ENCODE measurements around the gene CDC14A.
"Not testable (repeated sequence)": the region's sequence is repeated elsewhere in the genome, so short reads cannot be mapped to it uniquely, and the experiment has no call there.

The CDC14A gene

DNA sequence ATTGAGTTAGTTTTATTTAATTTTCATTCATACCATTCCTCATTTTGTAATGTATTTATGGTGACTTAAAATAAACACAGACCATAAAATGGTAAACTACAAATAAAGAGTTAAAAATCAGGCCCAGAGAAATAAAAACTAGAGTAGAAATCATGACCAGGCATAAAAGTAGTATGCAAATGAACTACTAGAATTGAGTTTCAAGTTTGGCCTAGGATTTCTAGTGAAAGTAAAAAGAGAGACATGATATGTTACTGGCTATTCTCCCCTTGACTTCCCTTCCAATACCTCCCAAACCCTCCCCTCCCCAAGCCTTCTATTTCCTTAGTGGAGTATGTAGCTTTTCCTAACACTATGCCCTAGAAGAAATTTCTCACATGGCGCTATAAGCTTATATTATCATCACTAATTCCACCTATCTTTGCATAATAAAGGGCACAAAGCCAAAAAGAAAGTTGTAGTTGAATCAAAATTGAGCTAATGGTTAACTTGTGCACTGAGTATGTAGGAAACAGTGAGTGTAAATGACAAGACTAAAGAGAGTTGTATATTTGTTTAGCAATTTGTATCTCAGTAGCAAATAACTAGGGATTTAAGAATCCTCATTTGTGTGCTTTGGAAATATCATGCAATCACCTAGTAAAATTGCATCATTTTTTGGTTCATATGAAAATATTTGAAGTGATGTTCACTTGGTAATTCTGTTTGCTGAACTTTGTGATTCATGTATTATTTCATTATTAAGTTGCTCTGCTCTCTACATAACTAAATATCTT, 29.7 kb upstream of the CDC14A start:
- DNase-seq (ENCODE audit: low read depth): no peak

DNA sequence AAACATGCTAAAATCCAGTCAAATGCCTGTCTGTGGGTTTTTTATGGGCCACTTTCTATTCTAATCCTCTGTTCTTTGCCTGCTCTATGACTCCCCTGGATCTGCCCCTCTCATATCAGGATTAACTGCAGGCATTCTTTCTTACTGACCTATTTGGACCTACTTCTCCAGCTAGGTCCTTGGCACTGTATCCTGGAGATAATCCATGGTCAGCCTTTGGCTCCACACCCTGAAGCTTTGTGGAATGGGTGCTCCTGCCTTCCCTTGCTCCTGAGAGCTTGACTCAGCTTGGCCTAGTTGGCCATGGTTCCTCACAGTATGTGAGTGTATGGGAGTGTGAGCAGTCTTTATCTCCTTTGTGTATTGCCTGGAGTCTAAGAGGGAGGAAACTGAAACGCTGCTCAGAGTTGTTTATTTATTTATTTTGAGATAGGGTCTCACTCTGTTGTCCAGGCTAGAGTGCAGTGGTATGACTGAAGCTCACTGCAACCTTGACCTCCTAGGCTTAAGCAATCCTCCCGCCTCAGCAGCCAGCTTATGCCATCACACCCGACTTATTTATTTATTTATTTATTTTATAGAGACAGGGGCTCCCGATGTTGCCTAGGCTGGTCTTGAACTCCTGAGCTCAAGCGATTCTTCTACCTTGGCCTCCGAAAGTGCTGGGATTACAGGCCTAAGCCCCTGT, 28.7 kb upstream of the CDC14A start:
- no peak overlapping the region for H3K4me3 ChIP-seq (ENCODE audit: low read length)
- peak; percentile 17 for DNase-seq (ENCODE audit: low read depth)
- TF ChIP-seq, protein P1, sequence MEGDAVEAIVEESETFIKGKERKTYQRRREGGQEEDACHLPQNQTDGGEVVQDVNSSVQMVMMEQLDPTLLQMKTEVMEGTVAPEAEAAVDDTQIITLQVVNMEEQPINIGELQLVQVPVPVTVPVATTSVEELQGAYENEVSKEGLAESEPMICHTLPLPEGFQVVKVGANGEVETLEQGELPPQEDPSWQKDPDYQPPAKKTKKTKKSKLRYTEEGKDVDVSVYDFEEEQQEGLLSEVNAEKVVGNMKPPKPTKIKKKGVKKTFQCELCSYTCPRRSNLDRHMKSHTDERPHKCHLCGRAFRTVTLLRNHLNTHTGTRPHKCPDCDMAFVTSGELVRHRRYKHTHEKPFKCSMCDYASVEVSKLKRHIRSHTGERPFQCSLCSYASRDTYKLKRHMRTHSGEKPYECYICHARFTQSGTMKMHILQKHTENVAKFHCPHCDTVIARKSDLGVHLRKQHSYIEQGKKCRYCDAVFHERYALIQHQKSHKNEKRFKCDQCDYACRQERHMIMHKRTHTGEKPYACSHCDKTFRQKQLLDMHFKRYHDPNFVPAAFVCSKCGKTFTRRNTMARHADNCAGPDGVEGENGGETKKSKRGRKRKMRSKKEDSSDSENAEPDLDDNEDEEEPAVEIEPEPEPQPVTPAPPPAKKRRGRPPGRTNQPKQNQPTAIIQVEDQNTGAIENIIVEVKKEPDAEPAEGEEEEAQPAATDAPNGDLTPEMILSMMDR (conservative IDR thresholded peaks at IDR 0.05; ENCODE audit: low read depth, low read length): no peak

More for the DNA sequence above, 29.7 kb upstream of the CDC14A start:
- TF ChIP-seq, protein P1 (conservative IDR thresholded peaks at IDR 0.05; ENCODE audit: low read depth, low read length): no peak
- H3K4me3 ChIP-seq (ENCODE audit: low read length): no peak overlapping the region

DNA sequence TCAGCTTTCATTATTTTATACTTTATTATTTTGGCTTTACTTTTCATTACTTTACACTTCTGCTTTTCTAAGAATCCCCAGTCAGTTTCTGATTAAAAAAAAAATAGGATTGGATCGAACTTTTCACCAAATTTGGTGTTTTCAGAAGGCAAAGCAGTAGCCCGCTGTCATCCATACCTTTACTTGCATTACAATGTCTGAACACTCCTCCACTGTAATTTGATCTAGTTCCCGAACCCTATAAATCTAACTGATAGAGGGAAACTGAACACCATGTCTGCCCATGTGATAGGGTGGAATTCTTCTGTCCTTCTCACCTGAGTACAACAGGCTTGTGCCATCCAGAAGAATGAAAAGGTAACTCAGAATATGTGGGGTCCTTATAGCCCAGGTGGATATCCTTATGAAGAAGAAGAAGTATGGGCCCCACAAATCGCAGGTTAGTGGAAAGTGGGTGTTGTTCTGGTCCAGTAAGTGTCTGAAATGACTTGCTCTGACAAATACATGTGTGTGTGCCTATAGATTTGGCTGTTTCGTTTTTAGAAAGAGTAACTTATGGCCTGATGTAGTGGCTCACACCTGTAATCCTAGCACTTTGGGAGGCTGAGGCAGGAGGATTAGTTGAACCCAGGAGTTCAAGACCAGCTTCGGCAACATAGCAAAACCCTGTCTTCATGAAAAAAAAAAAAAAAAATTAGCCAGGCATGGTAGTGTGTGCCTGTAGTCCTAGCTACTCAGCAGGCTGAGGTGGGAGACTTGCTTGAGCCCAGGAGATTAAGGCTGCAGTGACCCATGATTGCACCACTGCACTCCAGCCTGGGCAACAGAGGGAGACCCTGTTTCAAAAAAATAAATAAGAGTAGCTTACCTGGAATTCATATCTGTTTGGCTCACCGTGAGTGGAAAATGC, 26.6 kb upstream of the CDC14A start:
- TF ChIP-seq, protein P1 (conservative IDR thresholded peaks at IDR 0.05; ENCODE audit: low read depth, low read length): no peak
- no peak overlapping the region for H3K4me3 ChIP-seq (ENCODE audit: low read length)
- DNase-seq (ENCODE audit: low read depth): no peak

DNA sequence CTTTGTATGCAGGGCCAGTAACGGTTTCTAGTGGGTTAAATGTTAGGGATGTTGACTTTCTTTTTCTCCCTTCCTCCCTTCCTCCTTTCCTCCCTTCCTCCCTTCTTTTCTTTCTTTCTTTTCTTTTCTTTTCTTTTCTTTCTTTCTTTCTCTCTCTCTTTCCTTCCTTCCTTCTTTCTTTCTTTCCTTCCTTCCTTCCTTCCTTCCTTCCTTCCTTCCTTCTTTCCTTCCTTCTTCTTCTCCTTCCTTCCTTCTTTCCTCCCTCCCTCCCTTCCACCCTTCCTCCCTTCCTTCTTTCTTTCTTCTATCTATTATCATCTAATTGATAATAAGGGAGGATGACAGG, 26.0 kb upstream of the CDC14A start:
- not testable (repeated sequence) for DNase-seq (ENCODE audit: low read depth)

DNA sequence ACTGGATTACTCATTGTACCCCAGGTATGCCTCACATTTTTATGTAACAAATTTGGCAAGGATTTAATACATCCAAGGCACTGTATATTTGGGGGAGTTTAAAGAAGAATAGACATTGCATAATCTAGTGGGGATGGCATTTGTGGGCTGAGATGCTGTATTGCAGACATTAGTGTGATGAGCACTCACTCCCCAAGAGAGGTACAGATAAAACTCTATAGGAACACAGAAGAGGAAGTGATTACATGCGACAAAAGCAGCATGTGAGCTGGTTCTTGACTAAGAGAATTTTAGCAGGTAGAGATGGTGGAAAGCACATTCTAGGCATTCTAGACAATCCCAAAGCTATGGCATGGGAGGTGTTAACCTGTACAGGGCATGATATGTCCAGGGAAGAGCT, 24.2 kb upstream of the CDC14A start:
- DNase-seq (ENCODE audit: low read depth): no peak
- no peak overlapping the region for H3K4me3 ChIP-seq (ENCODE audit: low read length)
- TF ChIP-seq, protein P1 (conservative IDR thresholded peaks at IDR 0.05; ENCODE audit: low read depth, low read length): no peak

More for the DNA sequence above, 26.0 kb upstream of the CDC14A start:
- H3K4me3 ChIP-seq (ENCODE audit: low read length): not testable (repeated sequence)

DNA sequence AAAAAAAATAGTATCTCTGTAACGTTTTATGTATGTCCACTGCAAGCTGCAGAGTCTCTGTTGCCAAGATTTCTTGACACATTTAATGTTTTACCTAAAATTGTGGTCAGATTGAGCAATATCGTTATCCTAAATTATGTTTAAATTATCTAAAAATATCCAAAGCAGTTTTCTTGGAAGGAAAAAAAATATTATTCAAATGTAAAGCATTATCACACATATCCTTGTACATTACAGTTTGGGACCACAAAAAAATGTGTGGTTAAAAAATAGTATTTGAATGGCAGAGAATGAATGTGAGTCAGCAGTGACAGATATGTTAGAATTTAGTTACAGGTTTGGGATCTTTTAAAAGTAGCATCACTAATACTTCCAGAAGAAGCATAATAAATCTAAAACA, 21.2 kb upstream of the CDC14A start:
- not testable (repeated sequence) for H3K4me3 ChIP-seq (ENCODE audit: low read length); DNase-seq (ENCODE audit: low read depth)

DNA sequence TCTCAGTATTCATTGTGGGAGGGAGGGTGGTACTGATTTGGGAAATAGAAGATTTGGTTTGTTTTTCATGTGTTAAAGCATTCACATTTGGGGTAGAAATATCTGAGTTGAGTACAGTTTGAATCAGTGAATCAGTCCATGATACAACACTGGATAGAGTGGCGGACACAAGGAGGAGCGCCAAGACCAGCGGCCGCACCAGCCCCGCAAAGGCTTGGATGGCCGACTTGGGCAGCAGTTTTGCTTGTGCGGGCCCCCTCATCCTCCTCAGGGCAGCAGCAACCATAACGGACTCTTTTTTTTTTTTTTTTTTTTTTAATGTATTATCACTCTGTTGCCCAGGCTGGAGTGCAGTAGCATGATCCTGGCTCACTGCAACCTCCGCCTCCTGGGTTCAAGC, 20.0 kb upstream of the CDC14A start:
- DNase-seq (ENCODE audit: low read depth): no peak
- no peak overlapping the region for H3K4me3 ChIP-seq (ENCODE audit: low read length)
- TF ChIP-seq, protein P1 (conservative IDR thresholded peaks at IDR 0.05; ENCODE audit: low read depth, low read length): no peak
